GM12892 (cell line): ENCODE measurements around the gene MS4A5.

ENCODE experiments used
- POLR2A ChIP-seq: IDR thresholded peaks from 2 replicates; pipeline ENCODE4 v1.6.1; 2011; ENCODE audit warnings: low read depth, low read length, control low read depth
- POLR2AphosphoS5 ChIP-seq: IDR thresholded peaks from 2 replicates; pipeline ENCODE4 v1.6.1; 2011; ENCODE audit warnings: low read depth, low read length, control low read depth

GRCh38 chr11:60394666-60395380, 34.5 kb upstream of the MS4A5 start:
- no peak for TF ChIP-seq POLR2AphosphoS5
- TF ChIP-seq POLR2A: no peak
